Measurements from ENCODE around the gene FAM222B. TPM values are rescaled to one million over a fixed set of nuclear protein-coding genes. Genes with fewer than 3 reads are reported as not detected.

Gene FAM222B
- total and polyA plus RNA-seq, 5 experiments from 2014 or later, result 7.5 to 23.1 (median 16.9) TPM

DNA sequence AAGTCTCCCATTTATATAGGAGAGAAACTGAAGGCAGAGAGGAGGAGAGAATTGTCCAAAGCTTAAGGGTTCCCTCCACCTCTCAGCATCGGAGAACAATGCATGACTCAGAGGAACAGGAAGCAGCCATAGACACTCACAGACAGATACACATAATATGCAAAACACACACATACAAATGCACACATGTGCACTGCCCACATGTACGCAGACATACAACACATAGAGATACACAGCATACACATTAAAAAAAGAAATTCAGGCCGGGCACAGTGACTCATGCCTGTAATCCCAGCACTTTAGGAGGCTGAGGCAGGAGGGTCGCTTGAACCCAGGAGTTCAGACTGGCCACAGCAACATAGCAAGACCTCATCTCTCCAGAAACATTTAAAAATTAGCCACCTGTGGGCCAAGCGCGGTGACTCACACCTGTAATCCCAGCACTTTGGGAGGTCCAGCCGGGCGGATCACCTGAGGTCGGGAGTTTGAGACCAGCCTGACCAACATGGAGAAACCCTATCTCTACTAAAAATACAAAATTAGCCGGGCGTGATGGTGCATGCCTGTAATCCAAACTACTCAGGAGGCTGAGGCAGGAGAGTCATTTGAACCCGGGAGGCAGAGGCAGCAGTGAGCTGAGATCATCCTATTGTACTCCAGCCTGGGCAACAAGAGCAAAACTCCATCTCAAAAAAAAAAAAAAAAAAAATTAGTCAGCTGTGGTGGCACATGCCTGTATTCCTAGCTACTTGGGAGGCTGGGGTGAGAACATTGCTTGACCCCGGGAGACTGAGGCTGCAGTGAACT, 23.6 kb upstream of the FAM222B start:
- POLR2A ChIA-PET, result interaction anchor here (1.1 kb wide), 1 partner anchor 31 kb away, joined by 3 read pairs; the partner anchor contains the start of gene FLOT2
- H3K9me3 Mint-ChIP-seq, result no peaks in the 10 kb centered on the region
- peaks cover 3 to 10% (median 6%) of the 10 kb centered on the region in 4 donors for H3K4me1 Mint-ChIP-seq
- no peaks in the 10 kb centered on the region for H3K27me3 Mint-ChIP-seq
- no peak for ATAC-seq
- peaks cover 0 to 5% (median 0%) of the 10 kb centered on the region in 3 donors for H3K36me3 Mint-ChIP-seq
- peak overlapping the region in 1 of 10 donors; percentile 4 for H3K27ac Mint-ChIP-seq
- H3K4me3 Mint-ChIP-seq, result no peak overlapping the region
- no peak for DNase-seq

DNA sequence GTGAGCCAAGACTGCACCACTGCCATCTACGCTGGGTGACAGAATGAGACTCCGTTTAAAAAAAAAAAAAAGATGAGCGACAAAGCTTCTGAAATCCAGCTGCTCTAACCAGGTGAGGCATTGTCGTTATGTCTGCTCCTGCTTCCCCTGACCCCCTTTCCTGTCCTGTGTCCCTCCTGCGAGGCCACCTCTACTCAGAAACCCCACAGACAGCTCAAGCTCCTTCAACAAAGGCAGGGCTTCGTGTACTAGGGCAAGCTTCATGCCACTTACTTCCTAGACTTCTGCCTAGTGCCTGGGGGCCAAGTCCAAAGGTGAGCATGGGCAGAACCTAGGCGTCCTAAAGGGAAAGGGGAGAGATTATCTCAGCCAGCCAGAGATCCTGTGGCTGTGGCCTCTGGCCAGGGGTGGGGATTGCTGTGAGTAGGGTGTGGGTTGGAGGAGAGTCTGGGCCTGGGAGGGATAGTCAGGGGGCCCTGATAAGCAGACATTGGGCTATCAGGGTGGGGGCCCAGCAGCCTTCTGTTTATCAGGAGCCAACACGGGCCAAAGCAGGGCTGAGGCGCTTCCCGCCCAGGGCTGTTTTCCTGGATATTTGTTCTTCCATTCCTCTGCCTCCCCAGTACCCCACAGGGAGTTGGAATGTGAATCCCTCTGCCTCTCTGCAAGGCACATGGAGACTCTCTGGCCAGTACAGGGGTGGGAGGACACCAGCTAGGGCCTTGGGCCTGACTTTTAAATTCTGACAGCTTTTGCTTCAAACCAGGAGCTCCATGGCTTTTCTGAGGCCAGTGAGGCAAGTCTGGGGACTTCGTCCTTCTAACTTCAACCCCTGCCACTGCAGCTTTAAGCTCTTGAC, 22.6 kb upstream of the FAM222B start:
- POLR2A ChIA-PET, result no interaction called here
- peaks cover 0 to 5% (median 2%) of the 10 kb centered on the region in 4 donors for H3K4me1 Mint-ChIP-seq
- no peak for ATAC-seq
- H3K4me3 Mint-ChIP-seq, result no peak overlapping the region
- no peaks in the 10 kb centered on the region for H3K27me3 Mint-ChIP-seq
- no peak overlapping the region for H3K27ac Mint-ChIP-seq
- H3K36me3 Mint-ChIP-seq, result peaks cover 0 to 13% (median 0%) of the 10 kb centered on the region in 3 donors
- no peak for DNase-seq
- H3K9me3 Mint-ChIP-seq, result no peaks in the 10 kb centered on the region

DNA sequence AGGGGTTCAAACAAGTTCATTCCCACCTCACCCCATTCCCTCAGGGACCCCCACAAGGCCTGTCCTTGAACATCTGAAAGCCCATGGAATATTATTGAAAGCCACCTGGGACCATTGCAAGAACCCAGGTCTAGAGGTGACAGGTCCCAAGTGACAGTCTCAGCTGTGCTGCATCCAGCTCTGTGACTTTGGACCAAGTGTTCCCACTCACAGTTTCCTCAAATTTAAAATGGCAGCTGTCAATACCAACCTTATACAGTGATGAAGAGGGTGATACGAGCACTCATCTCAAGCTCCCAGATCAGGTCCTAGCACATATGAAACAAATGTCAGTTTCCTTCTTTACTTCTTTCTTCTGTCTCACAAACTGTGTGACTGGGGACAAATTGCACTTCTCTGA, 21.4 kb upstream of the FAM222B start:
- no peak for DNase-seq
- Mint-ChIP-seq H3K36me3 (peaks cover 0 to 24% (median 0%) of the 10 kb centered on the region in 3 donors), H3K4me3 (no peak overlapping the region), H3K4me1 (peaks cover 0 to 4% (median 2%) of the 10 kb centered on the region in 4 donors), H3K9me3 (no peaks in the 10 kb centered on the region), H3K27me3 (no peaks in the 10 kb centered on the region), H3K27ac (no peak overlapping the region)
- POLR2A ChIA-PET, result interaction anchor here (0.8 kb wide), 1 partner anchor 18 kb away, joined by 3 read pairs; no protein-coding TSS in a partner anchor
- no peak for ATAC-seq

DNA sequence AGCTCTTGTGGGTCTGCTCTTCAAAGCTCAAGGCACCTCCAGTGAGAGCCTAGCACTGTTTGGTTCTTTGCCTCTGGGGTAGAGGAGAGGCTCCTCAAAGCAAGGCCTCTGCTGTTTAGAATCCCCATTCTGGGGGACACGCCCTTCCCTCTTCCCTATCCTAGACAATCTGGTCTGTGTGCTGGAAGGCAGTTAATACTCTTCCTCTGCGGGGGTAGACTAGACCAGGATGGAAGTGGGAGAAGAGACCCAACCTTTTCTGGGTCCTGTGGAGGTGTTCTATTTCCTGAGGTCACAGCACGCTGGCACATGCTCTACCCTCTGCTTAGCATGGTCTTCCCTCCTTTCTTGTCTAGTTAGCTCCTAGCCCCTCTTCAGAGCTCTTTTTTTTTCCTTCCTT, 20.0 kb upstream of the FAM222B start:
- Mint-ChIP-seq H3K4me1 (peaks cover 0 to 4% (median 2%) of the 10 kb centered on the region in 4 donors), H3K27me3 (no peaks in the 10 kb centered on the region), H3K4me3 (no peak overlapping the region), H3K9me3 (no peaks in the 10 kb centered on the region), H3K36me3 (peaks cover 0 to 38% (median 0%) of the 10 kb centered on the region in 3 donors), H3K27ac (peak overlapping the region in 1 of 10 donors; percentile 44)
- no peak for ATAC-seq
- no peak for DNase-seq
- POLR2A ChIA-PET, result interaction anchor here (0.6 to 1.4 kb wide), 3 partner anchors 17 to 117 kb away, joined by 3 to 6 read pairs (median 4); no protein-coding TSS in a partner anchor

DNA sequence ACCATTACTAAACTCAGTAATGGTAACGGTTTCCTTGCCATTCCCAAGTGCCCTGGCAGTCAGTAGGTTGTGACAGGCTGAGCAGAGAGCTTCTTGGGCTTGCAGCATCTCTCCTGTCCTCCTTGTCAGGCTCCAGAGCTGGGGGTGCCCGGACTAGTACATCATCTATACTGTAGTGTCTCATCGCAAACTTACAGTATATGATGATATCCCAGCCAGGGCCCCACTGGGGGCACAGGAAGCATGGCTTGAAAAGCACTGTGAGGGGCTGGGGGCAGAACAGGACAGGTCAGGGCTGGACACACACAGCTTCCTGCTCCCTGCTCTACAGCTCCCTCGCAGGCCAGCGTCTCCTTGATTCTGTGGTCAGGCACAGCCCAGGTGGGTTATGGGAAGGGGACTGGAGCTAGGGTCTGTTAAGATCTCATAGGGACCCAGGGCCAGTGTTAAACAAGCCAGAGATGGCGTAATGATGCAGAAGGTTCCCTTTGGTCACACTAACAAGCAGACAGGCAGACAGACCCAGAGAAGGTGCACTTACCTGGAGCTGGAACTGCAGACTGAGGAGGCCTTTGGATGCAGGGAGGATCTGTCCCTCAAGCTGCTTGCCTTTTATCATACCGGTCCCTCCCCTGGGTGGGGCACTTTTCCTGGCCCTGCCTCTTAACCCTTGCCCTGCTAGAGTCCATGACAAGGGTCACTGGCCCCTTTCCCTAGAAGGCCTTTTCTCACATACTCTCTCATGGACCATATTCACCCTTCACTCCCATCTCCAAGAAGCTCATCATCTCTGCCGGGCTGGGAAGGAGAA, 19.0 kb upstream of the FAM222B start:
- no peaks in the 10 kb centered on the region for H3K9me3 Mint-ChIP-seq
- peaks cover 0 to 4% (median 2%) of the 10 kb centered on the region in 4 donors for H3K4me1 Mint-ChIP-seq
- ATAC-seq, result no peak
- H3K36me3 Mint-ChIP-seq, result peaks cover 0 to 45% (median 0%) of the 10 kb centered on the region in 3 donors
- no peak overlapping the region for H3K4me3 Mint-ChIP-seq
- DNase-seq, result no peak
- POLR2A ChIA-PET, result interaction anchor here (0.5 to 1.9 kb wide), 5 partner anchors 10 to 153 kb away, joined by 3 to 6 read pairs (median 4); no protein-coding TSS in a partner anchor
- peak overlapping the region in 3 of 10 donors; percentile 30 to 86 (median 44) for H3K27ac Mint-ChIP-seq
- H3K27me3 Mint-ChIP-seq, result no peaks in the 10 kb centered on the region

DNA sequence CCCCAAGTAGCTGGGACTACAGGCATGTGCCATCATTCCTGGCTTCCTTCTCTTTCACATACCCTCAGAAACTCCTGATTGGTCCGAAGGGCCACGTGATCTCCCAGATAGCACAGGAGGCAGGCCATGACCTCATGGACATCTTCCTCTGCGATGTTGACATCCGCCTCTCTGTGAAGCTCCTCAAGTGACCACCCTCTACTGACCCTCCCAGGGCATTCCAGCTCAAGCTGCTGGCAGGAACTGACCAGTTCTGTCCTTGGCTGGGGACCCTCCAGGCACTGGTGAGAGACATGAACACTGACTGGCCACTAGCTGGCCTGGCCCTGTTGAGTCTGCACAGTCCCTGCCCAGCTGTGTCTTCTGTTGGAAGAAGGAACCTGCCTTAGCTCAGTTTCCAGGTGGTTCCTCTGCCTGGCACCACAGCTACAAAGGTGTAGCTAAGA, 17.8 kb upstream of the FAM222B start:
- Mint-ChIP-seq H3K9me3 (no peaks in the 10 kb centered on the region), H3K27me3 (no peaks in the 10 kb centered on the region), H3K4me1 (peaks cover 0 to 8% (median 5%) of the 10 kb centered on the region in 4 donors), H3K27ac (peak overlapping the region in 1 of 10 donors; percentile 32), H3K36me3 (peaks cover 0 to 48% (median 0%) of the 10 kb centered on the region in 3 donors), H3K4me3 (peak overlapping the region in 1 of 10 donors; percentile 2)
- ATAC-seq, result no peak
- no peak for DNase-seq
- POLR2A ChIA-PET, result interaction anchor here (0.6 to 1.9 kb wide), 3 partner anchors 11 to 131 kb away, joined by 3 to 6 read pairs (median 3); no protein-coding TSS in a partner anchor

DNA sequence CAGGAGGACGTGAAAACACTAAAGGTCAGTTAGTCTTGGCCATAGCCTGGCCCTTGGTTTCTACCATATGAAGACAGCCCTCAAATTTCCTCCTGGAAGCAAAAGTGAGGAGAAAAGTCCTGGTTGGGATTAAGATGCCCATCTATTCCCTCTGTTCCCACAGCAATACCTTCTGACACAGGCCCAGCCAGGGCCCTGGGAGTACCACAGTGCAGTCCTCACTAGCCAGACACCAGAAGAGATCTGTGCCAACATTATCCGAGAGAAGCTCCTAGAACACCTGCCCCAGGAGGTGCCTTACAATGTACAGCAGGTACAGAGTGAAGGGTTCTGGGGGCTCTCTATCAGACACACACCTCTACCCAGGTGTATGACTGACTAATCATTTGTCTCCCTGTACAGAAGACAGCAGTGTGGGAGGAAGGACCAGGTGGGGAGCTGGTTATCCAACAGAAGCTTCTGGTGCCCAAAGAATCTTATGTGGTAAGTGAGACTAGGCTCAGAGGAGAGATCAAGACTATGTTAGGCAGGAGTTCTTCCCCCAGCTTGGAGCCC, 16.3 kb upstream of the FAM222B start:
- peaks cover 0 to 48% (median 0%) of the 10 kb centered on the region in 3 donors for H3K36me3 Mint-ChIP-seq
- ATAC-seq (no peak), DNase-seq (no peak)
- no peak overlapping the region for H3K27ac Mint-ChIP-seq
- H3K4me1 Mint-ChIP-seq, result peaks cover 0 to 22% (median 16%) of the 10 kb centered on the region in 4 donors
- H3K9me3 Mint-ChIP-seq, result no peaks in the 10 kb centered on the region
- H3K4me3 Mint-ChIP-seq, result no peak overlapping the region
- POLR2A ChIA-PET, result interaction anchor here (0.9 to 1.0 kb wide), 2 partner anchors 15 to 16 kb away, joined by 3 read pairs; partner anchors contain the start of gene FAM222B
- no peaks in the 10 kb centered on the region for H3K27me3 Mint-ChIP-seq

DNA sequence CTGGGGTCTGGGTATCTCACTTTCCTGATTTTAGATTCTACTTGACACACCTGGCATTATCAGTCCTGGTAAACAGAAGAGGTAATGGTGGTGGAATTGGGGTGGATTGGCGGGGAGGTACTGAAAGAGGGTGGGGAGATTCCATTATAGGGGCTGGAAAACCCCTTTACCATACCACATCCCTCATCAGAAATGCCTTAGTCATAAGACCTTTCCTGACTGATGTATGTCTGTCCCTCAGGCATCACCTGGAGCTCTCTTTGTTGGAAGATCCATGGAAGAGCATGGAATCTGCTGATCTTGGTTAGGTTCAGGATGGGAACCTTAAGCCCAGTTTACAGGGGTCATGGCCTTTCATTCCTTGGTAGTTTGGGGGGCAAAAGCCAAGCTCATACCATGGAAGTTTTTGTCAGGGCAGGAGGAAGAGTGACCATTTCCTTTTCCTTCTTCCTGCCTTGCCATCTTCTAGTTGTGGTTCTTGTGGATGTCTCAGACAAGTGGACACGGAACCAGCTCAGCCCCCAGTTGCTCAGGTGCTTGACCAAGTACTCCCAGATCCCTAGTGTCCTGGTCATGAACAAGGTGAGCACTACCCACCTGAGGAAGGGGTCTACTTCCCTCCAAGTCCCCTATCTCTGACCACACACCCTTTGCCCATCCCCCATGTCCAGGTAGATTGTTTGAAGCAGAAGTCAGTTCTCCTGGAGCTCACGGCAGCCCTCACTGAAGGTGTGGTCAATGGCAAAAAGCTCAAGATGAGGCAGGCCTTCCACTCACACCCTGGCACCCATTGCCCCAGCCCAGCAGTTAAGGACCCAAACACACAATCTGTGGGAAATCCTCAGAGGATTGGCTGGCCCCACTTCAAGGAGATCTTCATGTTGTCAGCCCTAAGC, 15.6 kb upstream of the FAM222B start:
- POLR2A ChIA-PET, result interaction anchor here (0.9 to 1.0 kb wide), 2 partner anchors 14 to 16 kb away, joined by 3 read pairs; partner anchors contain the start of gene FAM222B
- H3K36me3 Mint-ChIP-seq, result peaks cover 0 to 48% (median 0%) of the 10 kb centered on the region in 3 donors
- H3K4me1 Mint-ChIP-seq, result peaks cover 0 to 25% (median 17%) of the 10 kb centered on the region in 4 donors
- ATAC-seq (no peak), DNase-seq (no peak)
- H3K4me3 Mint-ChIP-seq, result peak overlapping the region in 4 of 10 donors; percentile 27 to 65 (median 52)
- no peaks in the 10 kb centered on the region for H3K9me3 Mint-ChIP-seq
- H3K27me3 Mint-ChIP-seq, result no peaks in the 10 kb centered on the region
- peak overlapping the region in 2 of 10 donors; percentile 47 to 78 for H3K27ac Mint-ChIP-seq

DNA sequence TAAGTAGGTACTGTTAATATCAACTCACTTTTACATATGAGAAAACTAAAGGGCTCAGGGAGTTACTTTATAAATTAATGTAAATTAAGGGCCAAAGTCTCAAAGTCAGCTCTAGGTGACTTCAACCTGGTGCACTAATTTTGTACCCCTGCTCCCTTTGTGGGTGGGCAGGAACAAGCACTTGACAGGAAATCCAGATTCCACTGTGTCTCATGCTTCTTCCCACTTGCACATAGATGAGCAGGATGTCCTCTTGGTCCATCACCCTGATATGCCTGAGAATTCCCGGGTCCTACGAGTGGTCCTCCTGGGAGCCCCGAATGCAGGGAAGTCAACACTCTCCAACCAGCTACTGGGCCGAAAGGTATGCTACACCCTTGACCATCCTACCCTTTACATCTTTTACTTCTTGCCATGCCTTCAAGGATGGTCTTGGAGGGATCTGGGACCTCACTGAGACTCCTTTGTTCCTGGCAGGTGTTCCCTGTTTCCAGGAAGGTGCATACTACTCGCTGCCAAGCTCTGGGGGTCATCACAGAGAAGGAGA, 13.5 kb upstream of the FAM222B start:
- H3K9me3 Mint-ChIP-seq, result no peaks in the 10 kb centered on the region
- ATAC-seq (no peak), DNase-seq (no peak)
- peak overlapping the region in 3 of 10 donors; percentile 25 to 96 (median 94) for H3K27ac Mint-ChIP-seq
- POLR2A ChIA-PET, result interaction anchor here (0.7 to 2.1 kb wide), 11 partner anchors 14 to 142 kb away, joined by 3 to 9 read pairs (median 4); partner anchors contain the start of genes FAM222B, FLOT2 and TLCD1
- no peaks in the 10 kb centered on the region for H3K27me3 Mint-ChIP-seq
- H3K36me3 Mint-ChIP-seq, result peaks cover 0 to 43% (median 0%) of the 10 kb centered on the region in 3 donors
- H3K4me1 Mint-ChIP-seq, result peaks cover 0 to 22% (median 17%) of the 10 kb centered on the region in 4 donors
- peak overlapping the region; percentile 64 to 98 (median 92) for H3K4me3 Mint-ChIP-seq

DNA sequence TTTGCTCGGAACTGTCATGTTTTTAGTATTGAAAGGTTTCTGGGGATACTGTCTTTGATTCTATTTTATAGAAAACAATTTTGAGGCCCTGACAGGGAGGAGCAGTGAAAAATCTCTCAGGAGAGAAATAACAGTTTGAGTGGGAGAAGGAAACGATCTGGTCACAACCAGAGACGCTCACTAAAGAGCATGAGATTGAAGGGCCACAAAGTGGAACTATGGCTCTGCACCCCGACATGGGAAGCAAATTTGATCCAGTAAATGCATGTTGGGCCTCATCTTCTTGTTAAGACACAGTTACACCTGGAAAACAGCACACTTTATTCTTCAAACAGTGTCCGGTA, 12.7 kb upstream of the FAM222B start:
- H3K27ac Mint-ChIP-seq, result peak overlapping the region; percentile 86 to 97 (median 94)
- POLR2A ChIA-PET, result interaction anchor here (0.7 to 2.1 kb wide), 11 partner anchors 12 to 129 kb away, joined by 3 to 9 read pairs (median 3); partner anchors contain the start of genes FAM222B, FLOT2, PHF12 and TLCD1
- DNase-seq (no peak), ATAC-seq (no peak)
- H3K9me3 Mint-ChIP-seq, result no peaks in the 10 kb centered on the region
- no peaks in the 10 kb centered on the region for H3K27me3 Mint-ChIP-seq
- peaks cover 0 to 37% (median 0%) of the 10 kb centered on the region in 3 donors for H3K36me3 Mint-ChIP-seq
- peak overlapping the region; percentile 90 to 98 (median 95) for H3K4me3 Mint-ChIP-seq
- peaks cover 0 to 22% (median 17%) of the 10 kb centered on the region in 4 donors for H3K4me1 Mint-ChIP-seq

Data from naive thymus-derived CD8-positive, alpha-beta T cell (primary cell).